ENCODE measurements around the gene SLC9C2. TPM values are rescaled to one million over a fixed set of nuclear protein-coding genes. Genes with fewer than 3 reads are reported as not detected.
"Not testable (repeated sequence)": the region's sequence is repeated elsewhere in the genome, so short reads cannot be mapped to it uniquely, and the experiment has no call there.

Gene SLC9C2
- total RNA-seq, 1 donor from 2014 or later = 1.2 TPM

- H3K4me3 Mint-ChIP-seq = no peak overlapping the region
Measured at GRCh38 chr1:173568483-173568882, 34.4 kb downstream of the SLC9C2 start.

GRCh38 chr1:173563846-173564245, 39.0 kb downstream of the SLC9C2 start:
- not testable (repeated sequence) for H3K27ac Mint-ChIP-seq; H3K4me3 Mint-ChIP-seq; H3K27me3 Mint-ChIP-seq (ENCODE audit: low read depth); H3K36me3 Mint-ChIP-seq; H3K4me1 Mint-ChIP-seq; DNase-seq (ENCODE audit: low spot score in 2 of 2, unreplicated experiment in 2 of 2)
- H3K9me3 Mint-ChIP-seq = peaks cover 41% of the 10 kb centered on the region

More at GRCh38 chr1:173568483-173568882, 34.4 kb downstream of the SLC9C2 start:
- no peak for DNase-seq (ENCODE audit: low spot score in 2 of 2, unreplicated experiment in 2 of 2)
- H3K36me3 Mint-ChIP-seq = no peaks in the 10 kb centered on the region
- H3K27me3 Mint-ChIP-seq (ENCODE audit: low read depth) = peaks cover 1% of the 10 kb centered on the region
- H3K4me1 Mint-ChIP-seq = no peaks in the 10 kb centered on the region
- H3K27ac Mint-ChIP-seq = no peak overlapping the region
- peaks cover 44% of the 10 kb centered on the region for H3K9me3 Mint-ChIP-seq
- no peak for TF ChIP-seq CTCF (IDR thresholded peaks at IDR 0.05; ENCODE audit: unreplicated experiment)

GRCh38 chr1:173562813-173563212, 40.1 kb downstream of the SLC9C2 start:
- no peak overlapping the region for H3K27ac Mint-ChIP-seq
- peaks cover 1% of the 10 kb centered on the region for H3K27me3 Mint-ChIP-seq (ENCODE audit: low read depth)
- TF ChIP-seq CTCF (IDR thresholded peaks at IDR 0.05; ENCODE audit: unreplicated experiment) = no peak
- H3K4me1 Mint-ChIP-seq = no peaks in the 10 kb centered on the region
- no peak overlapping the region for H3K4me3 Mint-ChIP-seq
- H3K36me3 Mint-ChIP-seq = no peaks in the 10 kb centered on the region
- peaks cover 33% of the 10 kb centered on the region for H3K9me3 Mint-ChIP-seq
- no peak for DNase-seq (ENCODE audit: low spot score in 2 of 2, unreplicated experiment in 2 of 2)

GRCh38 chr1:173561263-173561662, 41.6 kb downstream of the SLC9C2 start:
- no peak for DNase-seq (ENCODE audit: low spot score in 2 of 2, unreplicated experiment in 2 of 2)
- Mint-ChIP-seq H3K36me3 (no peaks in the 10 kb centered on the region), H3K9me3 (peaks cover 18% of the 10 kb centered on the region), H3K4me1 (no peaks in the 10 kb centered on the region), H3K4me3 (no peak overlapping the region), H3K27ac (no peak overlapping the region), H3K27me3 (ENCODE audit: low read depth) (no peaks in the 10 kb centered on the region)
- no peak for TF ChIP-seq CTCF (IDR thresholded peaks at IDR 0.05; ENCODE audit: unreplicated experiment)

GRCh38 chr1:173560285-173560880, 42.5 kb downstream of the SLC9C2 start:
- no peaks in the 10 kb centered on the region for H3K4me1 Mint-ChIP-seq
- no peaks in the 10 kb centered on the region for H3K27me3 Mint-ChIP-seq (ENCODE audit: low read depth)
- TF ChIP-seq CTCF (IDR thresholded peaks at IDR 0.05; ENCODE audit: unreplicated experiment) = no peak
- no peaks in the 10 kb centered on the region for H3K36me3 Mint-ChIP-seq
- no peak for DNase-seq (ENCODE audit: low spot score in 2 of 2, unreplicated experiment in 2 of 2)
- peaks cover 12% of the 10 kb centered on the region for H3K9me3 Mint-ChIP-seq
- H3K4me3 Mint-ChIP-seq = no peak overlapping the region
- no peak overlapping the region for H3K27ac Mint-ChIP-seq

GRCh38 chr1:173555651-173556305, 47.1 kb downstream of the SLC9C2 start:
- Mint-ChIP-seq H3K36me3 (no peaks in the 10 kb centered on the region), H3K27me3 (ENCODE audit: low read depth) (no peaks in the 10 kb centered on the region), H3K4me1 (no peaks in the 10 kb centered on the region), H3K4me3 (no peak overlapping the region), H3K27ac (no peak overlapping the region), H3K9me3 (no peaks in the 10 kb centered on the region)
- TF ChIP-seq CTCF (IDR thresholded peaks at IDR 0.05; ENCODE audit: unreplicated experiment) = no peak
- DNase-seq (ENCODE audit: low spot score in 2 of 2, unreplicated experiment in 2 of 2) = no peak

Measured in mesothelial cell of epicardium (in vitro differentiated cells).